ENCODE data around the gene RANBP17. TPM values are rescaled to one million over a fixed set of nuclear protein-coding genes. Genes with fewer than 3 reads are reported as not detected.

RANBP17 gene
- total and polyA plus RNA-seq, 2 of the 4 experiments (the other 2 are of a cell fraction), result 8.2 to 29.0 TPM

DNA sequence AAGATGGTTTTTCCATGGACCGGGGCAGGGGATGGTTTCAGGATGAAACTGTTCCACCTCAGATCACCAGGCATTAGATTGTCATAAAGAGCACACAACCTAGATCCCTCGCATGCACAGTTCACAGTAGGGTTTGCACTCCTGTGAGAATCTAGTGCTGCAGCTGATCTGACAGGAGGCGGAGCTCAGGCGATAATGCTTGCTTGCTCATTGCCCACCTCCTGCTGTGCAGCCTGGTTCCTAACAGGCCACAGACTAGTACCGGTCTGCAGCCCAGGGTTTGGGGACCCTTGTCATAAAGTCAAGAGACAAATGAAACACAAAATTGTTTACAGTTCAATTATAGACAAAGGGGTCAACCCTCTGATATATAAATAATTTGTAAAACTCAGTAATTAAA lies 101.7 kb downstream of the RANBP17 start:
- Histone ChIP-seq H3K14ac (replicated peaks; ENCODE audit: low read depth, low read length) (no peak overlapping the region), H2BK120ac (ENCODE audit: low read depth, low read length) (no peak overlapping the region), H4K20me1 (ENCODE audit: insufficient read depth, low read length) (no peaks in the 10 kb centered on the region), H2BK5ac (ENCODE audit: low read depth, low read length, poor library complexity, severe bottlenecking) (no peak overlapping the region), H3K4me2 (ENCODE audit: low read depth, low read length) (no peak overlapping the region), H3K18ac (ENCODE audit: low read depth, low read length) (no peak overlapping the region), H3K27me3 (ENCODE audit: control insufficient read depth, insufficient read depth, low read length) (no peaks in the 10 kb centered on the region), H3K9ac (ENCODE audit: low read depth, low read length) (no peak overlapping the region), H2AK5ac (ENCODE audit: low read depth, low read length) (no peak overlapping the region), H3K79me1 (ENCODE audit: low read depth in 1 of 2, low read length in 2 of 2) (no peaks in the 10 kb centered on the region), H3K4ac (ENCODE audit: low read depth, low read length) (no peak overlapping the region), H4K8ac (ENCODE audit: low read depth in 2 of 2, low read length in 2 of 2) (no peak overlapping the region), H2BK20ac (ENCODE audit: low read depth, low read length) (no peak overlapping the region), H3K56ac (ENCODE audit: extremely low read depth, insufficient read depth, low read length) (no peak overlapping the region), H3K9me3 (ENCODE audit: control insufficient read depth, insufficient read depth, low read length) (no peaks in the 10 kb centered on the region), H3K4me1 (ENCODE audit: control insufficient read depth, insufficient read depth, low read length) (no peaks in the 10 kb centered on the region), H4K91ac (ENCODE audit: insufficient read depth, low read depth, low read length) (no peak overlapping the region), H3K4me3 (ENCODE audit: insufficient read depth, low read depth, low read length) (no peak overlapping the region), H3K23ac (ENCODE audit: low read depth, low read length) (no peak overlapping the region), H2AK9ac (replicated peaks; ENCODE audit: low read depth, low read length, poor library complexity) (no peak overlapping the region), H3K27ac (ENCODE audit: insufficient read depth, low read length) (no peak overlapping the region), H3K9me1 (ENCODE audit: insufficient read depth, low read length) (no peaks in the 10 kb centered on the region; the same call in 1 of the 2 replicates), H3K36me3 (ENCODE audit: control insufficient read depth, insufficient read depth, low read length) (0 out of 2 replicates have a peak, but pooled peaks cover 2% of the 10 kb centered on the region), H4K5ac (ENCODE audit: low read depth, low read length) (no peak overlapping the region), H2BK15ac (ENCODE audit: low read depth, low read length) (no peak overlapping the region), H2AFZ (replicated peaks; ENCODE audit: low read length, poor library complexity) (no peak overlapping the region)
- ChIA-PET CTCF (no interaction called here), POLR2A (ENCODE audit: unreplicated experiment) (no interaction called here)
- intact Hi-C loops (cut with micrococcal nuclease) (no loop called here), in situ Hi-C loops (cut with MboI; ENCODE audit: low sequenced_read_pairs) (no loop called here), dilution Hi-C loops (cut with HindIII; ENCODE audit: low sequenced_read_pairs, unreplicated experiment) (no loop called here)
- no TSS peak for BruUV-seq (replicated peaks)
- ATAC-seq (ENCODE audit: low read depth) (no peak), DNase-seq (no peak)
- no CpG with 5 or more reads among the region's 5 CpGs for WGBS, 2 experiments (ENCODE audit: extremely low coverage in 2 of 2, insufficient read length in 1 of 2)
- TF ChIP-seq RCOR1 (IDR thresholded peaks at IDR 0.05; ENCODE audit: insufficient replicate concordance, low read length) (no peak), POLR2A (IDR thresholded peaks at IDR 0.05; ENCODE audit: low read depth, low read length) (no peak), FOS (IDR thresholded peaks at IDR 0.05; ENCODE audit: low read depth, low read length) (no peak), SMC3 (IDR thresholded peaks at IDR 0.05; ENCODE audit: low read depth, low read length) (no peak), RFX5 (IDR thresholded peaks at IDR 0.05; ENCODE audit: low read depth, low read length) (no peak), RAD21 (IDR thresholded peaks at IDR 0.05; ENCODE audit: low read length) (no peak), MAFK (IDR thresholded peaks at IDR 0.05; ENCODE audit: low read depth, low read length) (no peak)
- TF ChIP-seq, protein P1, sequence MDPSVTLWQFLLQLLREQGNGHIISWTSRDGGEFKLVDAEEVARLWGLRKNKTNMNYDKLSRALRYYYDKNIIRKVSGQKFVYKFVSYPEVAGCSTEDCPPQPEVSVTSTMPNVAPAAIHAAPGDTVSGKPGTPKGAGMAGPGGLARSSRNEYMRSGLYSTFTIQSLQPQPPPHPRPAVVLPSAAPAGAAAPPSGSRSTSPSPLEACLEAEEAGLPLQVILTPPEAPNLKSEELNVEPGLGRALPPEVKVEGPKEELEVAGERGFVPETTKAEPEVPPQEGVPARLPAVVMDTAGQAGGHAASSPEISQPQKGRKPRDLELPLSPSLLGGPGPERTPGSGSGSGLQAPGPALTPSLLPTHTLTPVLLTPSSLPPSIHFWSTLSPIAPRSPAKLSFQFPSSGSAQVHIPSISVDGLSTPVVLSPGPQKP (IDR thresholded peaks at IDR 0.05; ENCODE audit: borderline replicate concordance, low read depth, low read length), result no peak

All from IMR-90 (cell line).